Vagina (tissue), 2 donors: Measurements from ENCODE around the gene ITGA11.

ENCODE experiments used
- POLR2AphosphoS5 ChIP-seq, 2 donors: sonication (generic); formaldehyde crosslinking; IDR thresholded peaks; one replicate each; pipeline ENCODE4 v1.9.0; 2017; ENCODE audit warnings: antibody characterized with exemption in 2 of 2, mild to moderate bottlenecking in 2 of 2, low read depth in 1 of 2; ENCODE audit not compliant: insufficient read depth in 1 of 2
- TF ChIP-seq, protein P1 (sequence below), 3 experiments: fragments of 450-650 bp in 2 of 3; fragments of 200-600 bp in 1 of 3; sonication (generic) in 1 of 3; IDR thresholded peaks; one replicate each; pipeline ENCODE4 v1.5.1; 2017 to 2019; ENCODE audit warnings: antibody characterized with exemption in 3 of 3, mild to moderate bottlenecking in 2 of 3, moderate library complexity in 2 of 3

DNA sequence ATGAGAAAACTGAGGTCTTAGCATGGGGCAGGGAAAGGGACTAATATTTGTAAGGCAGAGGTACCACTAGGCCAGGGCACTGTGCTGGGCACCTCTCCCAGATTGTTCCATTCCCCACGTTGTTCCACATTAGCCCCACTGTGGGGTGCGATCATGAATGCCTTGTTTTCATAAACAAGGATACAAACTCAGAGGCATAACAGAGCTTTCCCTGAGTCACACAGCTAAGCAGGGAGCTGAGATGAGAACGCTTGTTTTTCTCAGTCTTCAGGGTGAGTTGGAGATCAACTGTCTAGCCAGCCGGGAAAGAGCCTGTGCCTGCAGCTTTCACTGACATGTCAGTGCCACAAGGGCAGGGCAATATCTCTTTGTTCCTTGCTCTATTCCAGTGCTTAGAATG is 47.9 kb upstream of the ITGA11 start:
- no peak for TF ChIP-seq POLR2AphosphoS5 (IDR thresholded peaks at IDR 0.05; ENCODE audit: insufficient read depth in 1 of 2, low read depth in 1 of 2)
- TF ChIP-seq, protein P1, sequence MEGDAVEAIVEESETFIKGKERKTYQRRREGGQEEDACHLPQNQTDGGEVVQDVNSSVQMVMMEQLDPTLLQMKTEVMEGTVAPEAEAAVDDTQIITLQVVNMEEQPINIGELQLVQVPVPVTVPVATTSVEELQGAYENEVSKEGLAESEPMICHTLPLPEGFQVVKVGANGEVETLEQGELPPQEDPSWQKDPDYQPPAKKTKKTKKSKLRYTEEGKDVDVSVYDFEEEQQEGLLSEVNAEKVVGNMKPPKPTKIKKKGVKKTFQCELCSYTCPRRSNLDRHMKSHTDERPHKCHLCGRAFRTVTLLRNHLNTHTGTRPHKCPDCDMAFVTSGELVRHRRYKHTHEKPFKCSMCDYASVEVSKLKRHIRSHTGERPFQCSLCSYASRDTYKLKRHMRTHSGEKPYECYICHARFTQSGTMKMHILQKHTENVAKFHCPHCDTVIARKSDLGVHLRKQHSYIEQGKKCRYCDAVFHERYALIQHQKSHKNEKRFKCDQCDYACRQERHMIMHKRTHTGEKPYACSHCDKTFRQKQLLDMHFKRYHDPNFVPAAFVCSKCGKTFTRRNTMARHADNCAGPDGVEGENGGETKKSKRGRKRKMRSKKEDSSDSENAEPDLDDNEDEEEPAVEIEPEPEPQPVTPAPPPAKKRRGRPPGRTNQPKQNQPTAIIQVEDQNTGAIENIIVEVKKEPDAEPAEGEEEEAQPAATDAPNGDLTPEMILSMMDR (IDR thresholded peaks at IDR 0.05): no peak
